Panc1 (cell line): Measurements from ENCODE around the gene TNP1. TPM values are rescaled to one million over a fixed set of nuclear protein-coding genes. Genes with fewer than 3 reads are reported as not detected.

ENCODE experiments used
- ATAC-seq: fragments of 200-7000 bp; cut with Tn5 transposase; 2 replicates; pipeline ENCODE4 v1.9.1; 2020; ENCODE audit warnings: mild to moderate bottlenecking, moderate library complexity
- BruUV-seq: library from RNA; stranded (reverse); fragments of 400-500 nt; replicated peaks from 2 replicates; lab custom pipeline; 2021; lab: Mats Ljungman, UMichigan
- CTCF ChIA-PET: fragments of 300-600 bp; sonication (Branson Sonifier 250); formaldehyde crosslinking; loops from one replicate; lab custom pipeline; 2022; ENCODE audit warnings: antibody characterized with exemption; lab: Charles Lee
- POLR2A ChIA-PET: fragments of 300-600 bp; sonication (Branson Sonifier 250); formaldehyde crosslinking; loops from one replicate; lab custom pipeline; 2022; ENCODE audit warnings: antibody characterized with exemption; lab: Charles Lee
- DNase-seq: peaks from one replicate; pipeline ENCODE4 v3.0.0-alpha.2; 2010; ENCODE audit warnings: low read depth, low spot score
- H3K27ac ChIP-seq: 2 replicates; pipeline ENCODE4 v1.5.1; 2011; ENCODE audit warnings: mild to moderate bottlenecking, low read length, inconsistent platforms
- H3K27me3 ChIP-seq: fragments of 200-500 bp; sonication (Bioruptor generic); 2 replicates; pipeline ENCODE4 v1.6.0; 2014; ENCODE audit warnings: low read length, inconsistent platforms; ENCODE audit not compliant: control insufficient read depth, insufficient read depth
- H3K36me3 ChIP-seq: fragments of 200-500 bp; sonication (Bioruptor generic); 2 replicates; pipeline ENCODE4 v1.5.1; 2014; ENCODE audit warnings: inconsistent platforms, mild to moderate bottlenecking, low read length, moderate library complexity; ENCODE audit not compliant: control insufficient read depth, insufficient read depth
- H3K4me1 ChIP-seq: 2 replicates; pipeline ENCODE4 v1.5.1; 2011; ENCODE audit warnings: inconsistent platforms, mild to moderate bottlenecking, low read length, moderate library complexity; ENCODE audit not compliant: control insufficient read depth, insufficient read depth
- H3K4me3 ChIP-seq, 2 experiments: 2 replicates each; pipeline ENCODE4 v1.5.1; 2011 to 2012; ENCODE audit warnings: low read depth in 2 of 2, low read length in 2 of 2, mild to moderate bottlenecking in 2 of 2, inconsistent platforms in 1 of 2, moderate library complexity in 1 of 2
- H3K9me3 ChIP-seq: fragments of 200-500 bp; sonication (Bioruptor generic); 2 replicates; pipeline ENCODE4 v1.5.1; 2014; ENCODE audit warnings: low read depth, mild to moderate bottlenecking, inconsistent platforms, low read length, moderate library complexity; ENCODE audit not compliant: control insufficient read depth, insufficient read depth
- POLR2AphosphoS5 ChIP-seq: IDR thresholded peaks from 2 replicates; pipeline ENCODE4 v1.6.1; 2012; ENCODE audit warnings: mild to moderate bottlenecking, low read depth, low read length, moderate library complexity
- SIN3A ChIP-seq: IDR thresholded peaks from 2 replicates; pipeline ENCODE4 v1.6.1; 2012; ENCODE audit warnings: low read depth, mild to moderate bottlenecking, low read length, moderate library complexity, borderline replicate concordance; ENCODE audit not compliant: insufficient read depth
- TCF7L2 ChIP-seq: IDR thresholded peaks from 2 replicates; pipeline ENCODE4 v1.6.1; 2011; ENCODE audit warnings: mild to moderate bottlenecking, low read depth, low read length, inconsistent platforms
- in situ Hi-C: cut with HindIII; loops from 2 replicates; pipeline ENCODE4 v1.10.0; 2016; ENCODE audit warnings: low sequenced_read_pairs, low pct_unique_long_range_greater_than_20kb
- intact Hi-C: fragments of 100-400 bp; cut with micrococcal nuclease; formaldehyde crosslinking; loops from one replicate; pipeline ENCODE4 v1.10.0; 2022; ENCODE audit not compliant: unreplicated experiment
- total RNA-seq: library from RNA; stranded (reverse); gene quantifications from one replicate; pipeline ENCODE4 v1.2.1, GENCODE V29; 2021; ENCODE audit not compliant: unreplicated experiment
- TF ChIP-seq, protein P1 (sequence below), 2 experiments: IDR thresholded peaks; 2 replicates each; pipeline ENCODE4 v1.6.1; 2011 to 2012; ENCODE audit warnings: low read depth in 2 of 2, control low read depth in 1 of 2, low read length in 1 of 2, mild to moderate bottlenecking in 1 of 2, moderate library complexity in 1 of 2; ENCODE audit not compliant: insufficient read depth in 1 of 2
- TF ChIP-seq, protein P2 (sequence below): fragments of 450-650 bp; IDR thresholded peaks from 2 replicates; pipeline ENCODE4 v1.5.1; 2017; ENCODE audit warnings: mild to moderate bottlenecking

TNP1 gene
- total RNA-seq, 1 experiment from 2014 or later: not detected

DNA sequence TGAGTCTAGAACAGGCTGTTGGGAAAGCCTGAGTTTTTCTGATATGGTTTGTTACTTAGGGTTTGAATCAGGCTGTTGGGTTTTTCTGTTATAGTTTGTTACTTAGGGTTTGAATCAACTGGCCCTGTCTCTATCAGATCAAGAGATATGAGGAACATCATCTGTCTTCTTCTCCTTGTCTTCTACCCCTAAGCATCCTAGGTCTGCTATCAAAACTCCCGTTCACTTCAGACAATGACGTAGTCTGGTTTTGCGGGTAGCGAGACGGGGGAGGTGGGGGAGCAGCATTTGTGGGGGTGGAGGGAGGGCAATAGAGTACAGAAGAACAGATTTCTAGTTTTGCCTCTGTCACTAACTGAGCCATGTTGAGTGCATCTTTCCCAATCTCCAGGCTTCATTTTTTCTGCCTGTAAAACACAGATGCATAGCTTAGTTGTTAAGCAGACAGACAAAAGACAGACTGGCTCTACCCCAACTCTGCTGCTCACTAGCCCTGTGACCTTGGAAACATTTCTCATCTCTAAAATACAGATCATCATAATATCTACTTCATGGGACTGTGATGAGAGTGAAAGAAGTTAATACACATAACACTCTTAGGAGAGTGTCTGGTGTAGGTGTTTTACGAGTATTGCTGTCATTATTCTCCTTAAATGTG is 9.1 kb downstream of the TNP1 start:
- no peaks in the 10 kb centered on the region for H3K36me3 ChIP-seq
- H3K27ac ChIP-seq: no peak overlapping the region
- no peak for DNase-seq
- in situ Hi-C loops: no loop called here
- CTCF ChIA-PET: no interaction called here
- intact Hi-C loops: no loop called here
- no peaks in the 10 kb centered on the region; the same call in 1 of the 2 replicates for H3K27me3 ChIP-seq
- no peaks in the 10 kb centered on the region for H3K4me1 ChIP-seq
- BruUV-seq: no TSS peak
- H3K4me3 ChIP-seq: no peak overlapping the region
- no peaks in the 10 kb centered on the region for H3K9me3 ChIP-seq
- ATAC-seq: no peak
- POLR2A ChIA-PET: no interaction called here
- TF ChIP-seq, protein P1, sequence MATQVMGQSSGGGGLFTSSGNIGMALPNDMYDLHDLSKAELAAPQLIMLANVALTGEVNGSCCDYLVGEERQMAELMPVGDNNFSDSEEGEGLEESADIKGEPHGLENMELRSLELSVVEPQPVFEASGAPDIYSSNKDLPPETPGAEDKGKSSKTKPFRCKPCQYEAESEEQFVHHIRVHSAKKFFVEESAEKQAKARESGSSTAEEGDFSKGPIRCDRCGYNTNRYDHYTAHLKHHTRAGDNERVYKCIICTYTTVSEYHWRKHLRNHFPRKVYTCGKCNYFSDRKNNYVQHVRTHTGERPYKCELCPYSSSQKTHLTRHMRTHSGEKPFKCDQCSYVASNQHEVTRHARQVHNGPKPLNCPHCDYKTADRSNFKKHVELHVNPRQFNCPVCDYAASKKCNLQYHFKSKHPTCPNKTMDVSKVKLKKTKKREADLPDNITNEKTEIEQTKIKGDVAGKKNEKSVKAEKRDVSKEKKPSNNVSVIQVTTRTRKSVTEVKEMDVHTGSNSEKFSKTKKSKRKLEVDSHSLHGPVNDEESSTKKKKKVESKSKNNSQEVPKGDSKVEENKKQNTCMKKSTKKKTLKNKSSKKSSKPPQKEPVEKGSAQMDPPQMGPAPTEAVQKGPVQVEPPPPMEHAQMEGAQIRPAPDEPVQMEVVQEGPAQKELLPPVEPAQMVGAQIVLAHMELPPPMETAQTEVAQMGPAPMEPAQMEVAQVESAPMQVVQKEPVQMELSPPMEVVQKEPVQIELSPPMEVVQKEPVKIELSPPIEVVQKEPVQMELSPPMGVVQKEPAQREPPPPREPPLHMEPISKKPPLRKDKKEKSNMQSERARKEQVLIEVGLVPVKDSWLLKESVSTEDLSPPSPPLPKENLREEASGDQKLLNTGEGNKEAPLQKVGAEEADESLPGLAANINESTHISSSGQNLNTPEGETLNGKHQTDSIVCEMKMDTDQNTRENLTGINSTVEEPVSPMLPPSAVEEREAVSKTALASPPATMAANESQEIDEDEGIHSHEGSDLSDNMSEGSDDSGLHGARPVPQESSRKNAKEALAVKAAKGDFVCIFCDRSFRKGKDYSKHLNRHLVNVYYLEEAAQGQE (IDR thresholded peaks at IDR 0.05; ENCODE audit: insufficient read depth in 1 of 2, low read depth in 2 of 2, low read length in 1 of 2): no peak
- TF ChIP-seq, protein P2, sequence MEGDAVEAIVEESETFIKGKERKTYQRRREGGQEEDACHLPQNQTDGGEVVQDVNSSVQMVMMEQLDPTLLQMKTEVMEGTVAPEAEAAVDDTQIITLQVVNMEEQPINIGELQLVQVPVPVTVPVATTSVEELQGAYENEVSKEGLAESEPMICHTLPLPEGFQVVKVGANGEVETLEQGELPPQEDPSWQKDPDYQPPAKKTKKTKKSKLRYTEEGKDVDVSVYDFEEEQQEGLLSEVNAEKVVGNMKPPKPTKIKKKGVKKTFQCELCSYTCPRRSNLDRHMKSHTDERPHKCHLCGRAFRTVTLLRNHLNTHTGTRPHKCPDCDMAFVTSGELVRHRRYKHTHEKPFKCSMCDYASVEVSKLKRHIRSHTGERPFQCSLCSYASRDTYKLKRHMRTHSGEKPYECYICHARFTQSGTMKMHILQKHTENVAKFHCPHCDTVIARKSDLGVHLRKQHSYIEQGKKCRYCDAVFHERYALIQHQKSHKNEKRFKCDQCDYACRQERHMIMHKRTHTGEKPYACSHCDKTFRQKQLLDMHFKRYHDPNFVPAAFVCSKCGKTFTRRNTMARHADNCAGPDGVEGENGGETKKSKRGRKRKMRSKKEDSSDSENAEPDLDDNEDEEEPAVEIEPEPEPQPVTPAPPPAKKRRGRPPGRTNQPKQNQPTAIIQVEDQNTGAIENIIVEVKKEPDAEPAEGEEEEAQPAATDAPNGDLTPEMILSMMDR: no peak

DNA sequence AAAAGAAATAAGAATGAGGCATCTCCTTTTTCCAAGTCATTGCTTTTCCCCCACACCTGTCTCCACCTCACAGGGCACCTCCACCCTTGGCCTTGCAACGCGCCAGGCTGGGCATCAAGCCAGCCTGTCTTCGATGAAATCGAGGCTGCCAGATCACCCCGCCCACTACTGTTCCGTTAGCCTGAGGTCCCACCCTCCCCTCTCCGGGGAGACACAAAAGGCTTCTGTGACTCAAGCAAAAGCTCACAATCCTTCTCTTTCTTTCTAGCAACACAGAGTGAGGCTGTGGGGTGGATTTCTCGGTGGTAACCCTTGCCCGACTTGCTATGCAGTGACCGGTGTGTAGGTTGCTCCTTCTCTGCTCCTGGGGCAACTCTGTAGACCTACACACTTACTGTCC is 9.9 kb downstream of the TNP1 start:
- BruUV-seq: no TSS peak
- ATAC-seq (no peak), DNase-seq (no peak)
- no peaks in the 10 kb centered on the region for H3K9me3 ChIP-seq
- H3K4me3 ChIP-seq: no peak overlapping the region
- intact Hi-C loops (no loop called here), in situ Hi-C loops (no loop called here)
- TF ChIP-seq, protein P2: no peak
- TF ChIP-seq SIN3A (no peak), POLR2AphosphoS5 (no peak), TCF7L2 (no peak)
- TF ChIP-seq, protein P1 (IDR thresholded peaks at IDR 0.05; ENCODE audit: insufficient read depth in 1 of 2, low read depth in 2 of 2, low read length in 1 of 2): no peak
- POLR2A ChIA-PET: no interaction called here
- H3K27me3 ChIP-seq: no peaks in the 10 kb centered on the region; the same call in 1 of the 2 replicates
- CTCF ChIA-PET: no interaction called here
- H3K4me1 ChIP-seq: no peaks in the 10 kb centered on the region
- no peak overlapping the region for H3K27ac ChIP-seq
- H3K36me3 ChIP-seq: no peaks in the 10 kb centered on the region
